GM19025 (cell line): ENCODE data around the gene VTI1B.
"Not testable (repeated sequence)": the region's sequence is repeated elsewhere in the genome, so short reads cannot be mapped to it uniquely, and the experiment has no call there.

Source experiments
- ATAC-seq: cut with Tn5 transposase; IDR thresholded peaks from one replicate; pipeline ENCODE4 v1.9.1; 2021; ENCODE audit warnings: mild to moderate bottlenecking, low read depth, moderate library complexity; ENCODE audit not compliant: unreplicated experiment

VTI1B gene

GRCh38 chr14:67674480-67675218 lies at the start of gene VTI1B:
VTI1B (minus strand) TSS chr14:67674632; CDS start chr14:67674489, 143 bp downstream.
- peak; percentile 89 for ATAC-seq

GRCh38 chr14:67722293-67722692 lies 47.9 kb upstream of the VTI1B start:
- ATAC-seq: no peak

- no peak for ATAC-seq
These were observed 47.4 kb upstream of the VTI1B start for GRCh38 chr14:67721875-67722274.

GRCh38 chr14:67719866-67720265 lies 45.4 kb upstream of the VTI1B start:
- ATAC-seq: no peak

GRCh38 chr14:67719385-67719784 lies 45.0 kb upstream of the VTI1B start:
- ATAC-seq: not testable (repeated sequence)

- no peak for ATAC-seq
These were observed 43.8 kb upstream of the VTI1B start for GRCh38 chr14:67718265-67718664.

GRCh38 chr14:67717048-67717447 lies 42.6 kb upstream of the VTI1B start:
- ATAC-seq: no peak

GRCh38 chr14:67710209-67710608 lies 35.8 kb upstream of the VTI1B start:
- ATAC-seq: no peak

- ATAC-seq: not testable (repeated sequence)
These were observed 35.4 kb upstream of the VTI1B start for GRCh38 chr14:67709796-67710195.

- not testable (repeated sequence) for ATAC-seq
These were observed 34.9 kb upstream of the VTI1B start for GRCh38 chr14:67709346-67709745.

- no peak for ATAC-seq
These were observed 30.8 kb upstream of the VTI1B start for GRCh38 chr14:67705211-67705610.

- no peak for ATAC-seq
These were observed 30.2 kb upstream of the VTI1B start for GRCh38 chr14:67704484-67705089.

GRCh38 chr14:67703997-67704396 lies 29.6 kb upstream of the VTI1B start:
- ATAC-seq: no peak

GRCh38 chr14:67701492-67701891 lies 27.1 kb upstream of the VTI1B start, which contains the start of gene RDH12:
RDH12 (plus strand) TSS chr14:67701886; CDS start chr14:67722643, 20,757 bp downstream.
- not testable (repeated sequence) for ATAC-seq

GRCh38 chr14:67698179-67698578 lies 23.7 kb upstream of the VTI1B start:
- no peak for ATAC-seq

- no peak for ATAC-seq
These were observed 22.6 kb upstream of the VTI1B start for GRCh38 chr14:67697006-67697405.

- ATAC-seq: peak; percentile 83
These were observed 21.0 kb upstream of the VTI1B start, which contains the start of gene RDH11 for GRCh38 chr14:67695394-67695949. RDH11 (minus strand) TSS chr14:67695764; CDS start chr14:67695703, 61 bp downstream.

- peak; percentile 86 for ATAC-seq
These were observed 20.5 kb upstream of the VTI1B start for GRCh38 chr14:67694791-67695393.

GRCh38 chr14:67690011-67690410 lies 15.6 kb upstream of the VTI1B start:
- no peak for ATAC-seq

GRCh38 chr14:67683842-67684241 lies 9.4 kb upstream of the VTI1B start:
- ATAC-seq: no peak

- no peak for ATAC-seq
These were observed 6.5 kb upstream of the VTI1B start for GRCh38 chr14:67680941-67681340.
